Activated T-helper 1 cell treated with anti-CD3 and anti-CD28 coated beads, Interleukin-2, amount 50 U/mL, for 16 hours (primary cell): ENCODE measurements around the gene YIPF1.
"Not testable (repeated sequence)": the region's sequence is repeated elsewhere in the genome, so short reads cannot be mapped to it uniquely, and the experiment has no call there.

Experiments
- DNase-seq, 2 donors: peaks; one replicate each; pipeline ENCODE4 v3.0.0-alpha.2; 2020; ENCODE audit warnings: low read depth in 1 of 2, low spot score in 1 of 2

YIPF1 gene

GRCh38 chr1:53842347-53842746 is 47.2 kb downstream of the YIPF1 start:
- no peak for DNase-seq

GRCh38 chr1:53838654-53838974 is 51.0 kb downstream of the YIPF1 start:
- no peak for DNase-seq

- peak; percentile 74 to 78 for DNase-seq
Measured at GRCh38 chr1:53837924-53838653, 51.5 kb downstream of the YIPF1 start, which contains the start of gene NDC1. Gene NDC1 (minus strand): TSS chr1:53838296. CDS start chr1:53838261, 35 bp downstream.

DNA sequence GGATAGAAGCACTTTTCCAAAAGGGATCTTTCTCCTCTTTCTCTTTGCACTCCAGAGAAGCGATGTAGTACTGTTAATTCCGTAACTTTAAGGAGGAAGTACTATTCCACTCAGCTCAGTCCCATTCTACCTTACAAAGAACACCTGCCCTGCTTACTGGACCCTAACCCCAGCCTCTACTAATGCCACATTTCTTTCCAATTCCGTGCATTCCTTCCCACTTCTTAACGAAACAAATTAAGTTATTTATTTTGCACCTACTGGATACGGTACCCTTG is 52.0 kb downstream of the YIPF1 start:
- no peak for DNase-seq

GRCh38 chr1:53835491-53835890 is 54.1 kb downstream of the YIPF1 start:
- DNase-seq: no peak

GRCh38 chr1:53834776-53835175 is 54.8 kb downstream of the YIPF1 start:
- DNase-seq: no peak

DNA sequence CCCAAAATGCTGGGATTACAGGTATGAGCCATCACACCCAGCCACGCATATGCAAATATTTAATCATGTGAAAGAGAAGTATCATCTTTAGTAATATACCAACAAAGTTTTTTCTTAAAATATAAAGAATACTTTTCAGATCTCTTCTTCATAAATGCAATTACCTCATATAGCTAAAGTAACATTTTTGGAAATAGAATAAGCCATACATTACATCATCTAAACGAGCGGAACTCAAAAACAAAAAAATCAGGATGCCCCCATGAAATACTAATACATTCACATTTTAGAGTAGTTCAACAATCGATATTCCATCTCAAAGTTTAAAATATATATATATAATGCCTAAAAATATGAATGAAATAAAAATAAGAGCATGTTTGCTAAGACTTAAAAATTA is 56.2 kb downstream of the YIPF1 start:
- no peak for DNase-seq

DNA sequence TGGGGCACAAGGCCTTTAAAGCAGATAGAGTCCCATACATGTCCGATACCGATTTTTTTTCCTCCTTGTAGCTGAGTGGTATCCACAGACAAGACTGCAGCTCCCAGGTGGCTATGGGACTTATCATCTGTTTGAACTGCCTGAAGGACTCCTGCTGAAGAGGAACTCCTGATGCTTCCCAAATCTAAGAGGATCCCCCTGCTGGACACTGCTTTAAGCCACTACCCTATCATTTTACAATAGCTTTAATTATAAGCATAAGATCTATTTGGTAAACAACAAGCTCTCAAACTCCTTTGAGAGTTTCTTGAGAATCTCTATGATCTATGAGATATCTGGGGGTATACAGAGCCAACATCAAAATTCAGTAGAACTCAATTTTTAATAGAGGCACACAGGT is 63.2 kb downstream of the YIPF1 start:
- DNase-seq: no peak

- no peak for DNase-seq
Measured at GRCh38 chr1:53825306-53825705, 64.3 kb downstream of the YIPF1 start.

- DNase-seq: no peak
Measured at GRCh38 chr1:53822931-53823330, 66.7 kb downstream of the YIPF1 start.

GRCh38 chr1:53821380-53821779 is 68.2 kb downstream of the YIPF1 start:
- DNase-seq: no peak

DNA sequence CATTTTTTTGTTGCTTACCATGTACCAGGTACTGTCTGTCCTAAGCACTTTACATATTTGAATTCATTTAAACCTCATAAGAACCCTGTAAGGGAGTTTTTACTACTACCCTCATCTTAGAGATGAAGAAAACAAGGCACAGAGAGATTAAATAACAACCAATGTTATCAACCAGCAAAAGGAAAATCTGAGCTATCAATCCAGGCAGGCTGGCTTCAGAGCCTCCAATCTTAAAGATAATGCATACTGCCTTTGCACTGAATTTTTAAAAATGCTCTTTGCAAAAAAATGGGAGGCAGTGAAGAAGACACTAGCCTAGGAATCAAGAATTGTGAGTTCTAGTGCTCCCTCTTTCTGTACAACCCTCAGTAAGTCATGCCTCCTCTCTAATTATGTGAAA is 70.2 kb downstream of the YIPF1 start:
- DNase-seq: no peak

DNA sequence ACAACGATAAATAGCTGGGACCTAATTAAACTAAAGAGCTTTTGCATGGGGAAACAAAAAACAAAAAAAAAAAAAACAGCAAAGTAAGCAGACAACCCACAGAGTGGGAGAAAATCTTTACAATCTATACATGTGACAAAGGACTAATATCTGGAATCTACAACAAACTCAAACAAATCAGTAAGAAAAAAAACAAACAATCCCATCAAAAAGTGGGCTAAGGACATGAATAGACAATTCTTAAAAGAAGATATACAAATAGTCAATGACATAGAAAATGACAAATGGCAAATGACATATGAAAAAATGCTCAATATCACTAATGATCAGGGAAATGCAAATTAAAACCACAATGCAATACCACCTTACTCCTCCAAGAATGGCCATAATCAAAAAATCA is 73.0 kb downstream of the YIPF1 start:
- DNase-seq: not testable (repeated sequence)

GRCh38 chr1:53815484-53815883 is 74.1 kb downstream of the YIPF1 start:
- not testable (repeated sequence) for DNase-seq

DNA sequence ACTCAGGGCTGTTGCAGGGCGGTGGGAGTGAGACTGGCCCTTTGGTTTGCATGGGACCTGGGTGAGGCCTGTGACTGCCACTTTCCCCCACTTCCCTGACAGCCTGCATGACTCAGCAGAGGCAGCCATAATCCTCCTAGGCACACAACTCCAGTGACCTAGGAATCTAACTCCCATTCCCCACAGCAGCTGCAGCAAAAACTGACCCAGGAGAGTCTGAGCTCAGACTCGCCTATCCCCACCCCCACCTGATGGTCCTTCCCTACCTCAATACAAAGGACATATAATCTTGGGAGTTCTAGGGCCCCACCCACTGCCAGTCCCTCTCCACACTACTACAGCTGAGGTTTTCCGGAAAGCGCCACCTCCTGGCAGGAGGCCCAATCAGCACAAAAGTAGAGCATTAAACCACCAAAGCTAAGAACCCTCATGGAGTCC is 78.2 kb downstream of the YIPF1 start:
- DNase-seq: no peak

DNA sequence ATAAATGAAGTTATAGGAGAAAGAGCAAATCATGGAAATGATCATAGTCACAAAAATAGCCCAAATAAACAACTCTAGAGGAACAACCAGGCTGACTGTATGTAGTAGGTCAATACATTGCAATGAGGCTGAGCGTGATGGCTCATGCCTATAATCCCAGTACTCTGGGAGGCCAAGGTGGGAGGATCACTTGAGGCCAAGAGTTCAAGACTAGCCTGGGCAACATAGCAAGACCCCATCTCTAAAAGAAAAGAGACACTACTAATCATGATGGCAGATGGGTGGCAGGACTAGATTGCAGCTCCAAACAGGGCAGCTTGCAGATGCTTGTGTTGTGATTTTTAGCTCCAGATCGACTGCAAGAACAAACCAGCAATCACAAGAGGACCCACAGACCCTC is 79.1 kb downstream of the YIPF1 start:
- DNase-seq: no peak

- DNase-seq: no peak
Measured at GRCh38 chr1:53810007-53810406, 79.6 kb downstream of the YIPF1 start.

DNA sequence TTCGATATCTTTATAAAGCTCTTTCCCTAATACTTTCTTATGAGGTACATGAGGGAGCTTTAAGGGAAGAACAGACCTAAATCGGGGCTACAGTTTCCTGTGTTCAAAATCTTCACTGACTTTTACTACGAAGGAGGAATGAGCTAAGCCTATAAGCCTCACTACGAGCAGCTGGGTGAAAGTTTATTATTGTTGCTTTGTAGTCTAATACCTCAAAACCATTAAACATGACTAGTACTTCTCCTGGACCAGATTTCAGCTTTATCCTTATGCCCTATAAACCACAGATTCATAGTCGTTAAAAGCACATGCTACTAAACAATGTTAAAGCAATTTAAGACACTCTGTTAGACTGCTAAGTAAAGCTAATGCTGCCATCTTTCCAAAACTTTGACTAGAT is 81.7 kb downstream of the YIPF1 start:
- no peak for DNase-seq

DNA sequence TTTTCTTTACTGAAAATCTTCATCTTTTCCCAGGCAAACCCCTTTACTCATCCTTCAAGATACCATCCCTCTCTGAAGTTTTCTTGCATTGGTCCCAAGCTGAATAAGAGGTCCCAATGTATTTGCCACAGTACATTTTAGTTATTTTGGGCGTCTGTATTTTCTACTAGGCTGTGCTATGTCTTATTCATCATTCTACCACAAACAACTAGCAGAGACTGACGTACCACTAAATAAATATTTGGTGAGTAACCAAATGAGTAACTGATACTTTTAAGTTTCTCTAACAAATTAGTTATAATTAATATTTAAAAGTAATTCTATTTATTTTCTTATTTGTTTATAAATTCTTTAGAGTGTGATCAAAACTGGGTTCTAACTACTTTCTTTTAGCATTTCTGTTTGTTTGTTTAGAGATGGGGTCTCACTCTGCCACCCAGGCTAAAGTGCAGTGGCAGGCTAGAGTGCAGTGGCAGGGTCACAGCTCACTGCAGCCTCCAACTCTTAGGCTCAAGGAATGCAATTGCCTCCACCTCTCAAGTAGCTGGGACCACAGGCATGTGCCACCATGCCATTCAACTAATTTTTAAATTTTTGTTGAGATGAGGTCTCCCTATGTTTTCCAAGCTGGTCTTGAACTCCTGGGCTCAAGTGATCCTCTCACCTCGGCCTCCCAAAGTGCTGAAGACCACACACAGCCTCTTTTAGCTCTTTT is 84.6 kb downstream of the YIPF1 start:
- no peak for DNase-seq

DNA sequence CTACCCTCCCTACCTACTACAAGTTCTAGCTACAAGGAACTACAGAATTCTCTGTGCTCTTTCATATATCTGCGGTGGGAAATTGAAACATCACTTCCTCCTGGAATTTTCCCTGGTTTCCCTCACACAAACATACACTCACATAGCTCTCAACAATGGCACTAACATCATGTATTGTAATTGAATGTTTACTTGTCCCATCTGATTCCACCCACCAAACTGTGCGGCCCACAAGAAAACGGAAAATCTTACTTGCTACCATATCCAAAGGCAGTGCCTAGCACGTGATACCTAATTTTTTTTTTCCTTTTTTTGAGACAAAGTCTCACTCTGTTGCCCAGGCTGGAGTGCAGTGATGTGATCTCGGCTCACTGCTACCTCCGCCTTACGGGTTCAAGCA is 85.4 kb downstream of the YIPF1 start:
- no peak for DNase-seq
